COLO668 (cell line): ENCODE measurements around the gene CAMKMT.

Source experiments
- DNase-seq: peaks from one replicate; lab custom pipeline; 2025; ENCODE audit not compliant: unreplicated experiment; lab: John Stamatoyannopoulos, UW

The CAMKMT gene

GRCh38 chr2:44548221-44549098 lies 186.7 kb downstream of the CAMKMT start:
- no peak for DNase-seq

- DNase-seq, result no peak
These were observed 187.3 kb downstream of the CAMKMT start for GRCh38 chr2:44549099-44549471.

- DNase-seq, result no peak
These were observed 188.1 kb downstream of the CAMKMT start for GRCh38 chr2:44549856-44550255.

- DNase-seq, result no peak
These were observed 188.8 kb downstream of the CAMKMT start for GRCh38 chr2:44550561-44550960.

- no peak for DNase-seq
These were observed 189.8 kb downstream of the CAMKMT start for GRCh38 chr2:44551497-44551896.

- no peak for DNase-seq
These were observed 191.7 kb downstream of the CAMKMT start for GRCh38 chr2:44553456-44553855.

- DNase-seq, result no peak
These were observed 194.0 kb downstream of the CAMKMT start for GRCh38 chr2:44555700-44556099.

- no peak for DNase-seq
These were observed 197.4 kb downstream of the CAMKMT start for GRCh38 chr2:44559108-44559507.

- DNase-seq, result no peak
These were observed 198.6 kb downstream of the CAMKMT start for GRCh38 chr2:44560352-44560751.

- DNase-seq, result no peak
These were observed 199.2 kb downstream of the CAMKMT start for GRCh38 chr2:44560941-44561340.

- DNase-seq, result no peak
These were observed 201.0 kb downstream of the CAMKMT start for GRCh38 chr2:44562737-44563136.

GRCh38 chr2:44564752-44565151 lies 203.0 kb downstream of the CAMKMT start:
- DNase-seq, result no peak

- no peak for DNase-seq
These were observed 204.3 kb downstream of the CAMKMT start for GRCh38 chr2:44566059-44566458.

GRCh38 chr2:44569491-44569890 lies 207.7 kb downstream of the CAMKMT start:
- no peak for DNase-seq

- DNase-seq, result no peak
These were observed 208.5 kb downstream of the CAMKMT start for GRCh38 chr2:44570271-44570670.

GRCh38 chr2:44570777-44571176 lies 209.0 kb downstream of the CAMKMT start:
- DNase-seq, result no peak

- no peak for DNase-seq
These were observed 210.6 kb downstream of the CAMKMT start for GRCh38 chr2:44572196-44572900.

- no peak for DNase-seq
These were observed 212.2 kb downstream of the CAMKMT start for GRCh38 chr2:44573996-44574395.

- DNase-seq, result no peak
These were observed 216.8 kb downstream of the CAMKMT start for GRCh38 chr2:44578471-44579093.

GRCh38 chr2:44579115-44579836 lies 217.5 kb downstream of the CAMKMT start:
- DNase-seq, result no peak

- no peak for DNase-seq
These were observed 218.1 kb downstream of the CAMKMT start for GRCh38 chr2:44579837-44580230.
